ENCODE data around the gene HLA-DRB1.
"Not testable (repeated sequence)": the region's sequence is repeated elsewhere in the genome, so short reads cannot be mapped to it uniquely, and the experiment has no call there.

GRCh38 chr6:32590713-32591112 is 1.1 kb upstream of the HLA-DRB1 start:
- TF ChIP-seq ZNF274 (IDR thresholded peaks at IDR 0.05; ENCODE audit: low read depth, low read length); YY1 (IDR thresholded peaks at IDR 0.05; ENCODE audit: insufficient read depth, insufficient read length); SUZ12 (IDR thresholded peaks at IDR 0.05; ENCODE audit: extremely low read depth, insufficient read depth, insufficient read length): not testable (repeated sequence)
